Kidney tubule cell (primary cell): ENCODE data around the gene ANKRD23.
"Not testable (repeated sequence)": the region's sequence is repeated elsewhere in the genome, so short reads cannot be mapped to it uniquely, and the experiment has no call there.

Experiments
- DNase-seq: peaks from one replicate; pipeline ENCODE4 v3.0.0-alpha.2; 2018; ENCODE audit warnings: low spot score

ANKRD23 gene

GRCh38 chr2:96796497-96796896 is 47.3 kb downstream of the ANKRD23 start:
- not testable (repeated sequence) for DNase-seq

- DNase-seq, result no peak
Observed at GRCh38 chr2:96795076-96795475, 48.7 kb downstream of the ANKRD23 start.

- DNase-seq, result no peak
Observed at GRCh38 chr2:96792772-96793749, 50.8 kb downstream of the ANKRD23 start.

GRCh38 chr2:96789245-96789617 is 54.6 kb downstream of the ANKRD23 start:
- DNase-seq, result no peak

- DNase-seq, result peak; percentile 45
Observed at GRCh38 chr2:96788442-96789244, 55.2 kb downstream of the ANKRD23 start.
